ENCODE data around the gene MANEA.

The MANEA gene

DNA sequence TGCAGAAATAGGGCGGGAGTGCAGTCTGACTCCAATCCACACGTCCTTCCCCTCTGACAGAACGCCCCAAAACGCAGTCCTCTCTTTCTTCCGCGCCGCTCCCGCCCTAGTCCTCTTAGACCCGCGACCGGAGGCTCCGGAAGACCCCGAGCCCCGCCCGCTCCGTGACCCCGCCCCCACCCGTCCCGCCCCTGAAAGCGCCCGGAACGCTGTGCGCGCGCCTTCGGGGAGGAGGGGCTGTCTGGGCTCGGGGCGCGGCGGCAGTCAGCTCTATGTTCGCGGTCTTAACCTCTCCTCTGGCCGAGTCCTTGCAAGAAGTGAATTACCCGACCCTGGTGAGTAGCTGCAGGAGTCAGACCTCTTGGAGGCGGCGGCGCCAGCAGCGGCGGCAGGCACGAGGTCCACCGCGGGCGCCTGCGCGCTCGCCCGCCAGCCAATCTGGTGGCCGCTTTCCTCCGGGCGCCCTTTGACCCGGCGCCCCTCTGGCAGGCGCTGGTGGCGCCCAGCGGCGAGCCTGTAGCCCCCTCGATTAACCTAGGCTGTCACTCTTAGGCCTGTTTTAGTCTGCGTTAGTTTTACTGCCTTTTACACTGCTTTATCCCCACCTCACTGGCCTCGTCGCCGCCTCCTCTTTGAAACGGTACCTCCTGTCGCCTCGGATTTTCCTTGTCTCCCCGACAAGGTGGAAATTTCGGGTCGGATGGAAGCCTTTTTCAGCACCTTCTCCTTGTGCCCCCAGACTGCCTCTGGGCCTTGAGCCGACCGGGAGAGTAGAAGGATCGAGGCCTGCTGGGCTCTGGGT is at the start of gene MANEA (continued):
- TF ChIP-seq ZNF239 (tag by site-specific recombination; IDR thresholded peaks at IDR 0.05) = no peak
- peak; percentile 48; the same call in 1 of the 2 replicates for TF ChIP-seq ZNF501 (tag by site-specific recombination; IDR thresholded peaks at IDR 0.05)
- TF ChIP-seq ZBTB7A (tag by site-specific recombination; IDR thresholded peaks at IDR 0.05; ENCODE audit: low read depth) = peak; percentile 63; the same call in 1 of the 2 replicates
- no peak for TF ChIP-seq MZF1 (tag by site-specific recombination; IDR thresholded peaks at IDR 0.05; ENCODE audit: borderline replicate concordance)
- peak; percentile 83 for TF ChIP-seq ZNF394 (tag by site-specific recombination; IDR thresholded peaks at IDR 0.05; ENCODE audit: borderline replicate concordance)
- no peak for TF ChIP-seq ZBTB20 (tag by site-specific recombination; IDR thresholded peaks at IDR 0.05)
- peak; percentile 85 for TF ChIP-seq ZFP37 (tag by site-specific recombination; IDR thresholded peaks at IDR 0.05)
- peak; percentile 97 for TF ChIP-seq ZNF335 (tag by site-specific recombination; conservative IDR thresholded peaks at IDR 0.05)
- TF ChIP-seq HOXC10 (CRISPR knock-in tag; IDR thresholded peaks at IDR 0.05) = no peak
- TF ChIP-seq REPIN1 (tag by site-specific recombination; IDR thresholded peaks at IDR 0.05; ENCODE audit: low read depth) = no peak
- no peak for TF ChIP-seq ZNF354C (tag by site-specific recombination; IDR thresholded peaks at IDR 0.05; ENCODE audit: borderline replicate concordance, low read depth)
- TF ChIP-seq, protein P1, sequence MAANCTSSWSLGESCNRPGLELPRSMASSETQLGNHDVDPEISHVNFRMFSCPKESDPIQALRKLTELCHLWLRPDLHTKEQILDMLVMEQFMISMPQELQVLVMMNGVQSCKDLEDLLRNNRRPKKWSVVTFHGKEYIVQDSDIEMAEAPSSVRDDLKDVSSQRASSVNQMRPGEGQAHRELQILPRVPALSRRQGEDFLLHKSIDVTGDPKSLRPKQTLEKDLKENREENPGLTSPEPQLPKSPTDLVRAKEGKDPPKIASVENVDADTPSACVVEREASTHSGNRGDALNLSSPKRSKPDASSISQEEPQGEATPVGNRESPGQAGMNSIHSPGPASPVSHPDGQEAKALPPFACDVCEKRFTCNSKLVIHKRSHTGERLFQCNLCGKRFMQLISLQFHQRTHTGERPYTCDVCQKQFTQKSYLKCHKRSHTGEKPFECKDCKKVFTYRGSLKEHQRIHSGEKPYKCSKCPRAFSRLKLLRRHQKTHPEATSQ (tag by site-specific recombination; IDR thresholded peaks at IDR 0.05) = 0 out of 2 replicates have a peak, but pooled peaks have one; percentile 51
- TF ChIP-seq ZNF654 (tag by site-specific recombination; IDR thresholded peaks at IDR 0.05; ENCODE audit: low read depth) = no peak
- no peak for TF ChIP-seq ZNF514 (tag by site-specific recombination; IDR thresholded peaks at IDR 0.05)
- 0 out of 2 replicates have a peak, but pooled peaks have one; percentile 11 for TF ChIP-seq ZEB2 (tag by site-specific recombination; IDR thresholded peaks at IDR 0.05)
- no peak for TF ChIP-seq ZNF571 (tag by site-specific recombination; IDR thresholded peaks at IDR 0.05)
- TF ChIP-seq PRDM1 (tag by site-specific recombination; IDR thresholded peaks at IDR 0.05) = no peak
- no peak for TF ChIP-seq ZNF768 (tag by site-specific recombination; IDR thresholded peaks at IDR 0.05)
- TF ChIP-seq, protein P2, sequence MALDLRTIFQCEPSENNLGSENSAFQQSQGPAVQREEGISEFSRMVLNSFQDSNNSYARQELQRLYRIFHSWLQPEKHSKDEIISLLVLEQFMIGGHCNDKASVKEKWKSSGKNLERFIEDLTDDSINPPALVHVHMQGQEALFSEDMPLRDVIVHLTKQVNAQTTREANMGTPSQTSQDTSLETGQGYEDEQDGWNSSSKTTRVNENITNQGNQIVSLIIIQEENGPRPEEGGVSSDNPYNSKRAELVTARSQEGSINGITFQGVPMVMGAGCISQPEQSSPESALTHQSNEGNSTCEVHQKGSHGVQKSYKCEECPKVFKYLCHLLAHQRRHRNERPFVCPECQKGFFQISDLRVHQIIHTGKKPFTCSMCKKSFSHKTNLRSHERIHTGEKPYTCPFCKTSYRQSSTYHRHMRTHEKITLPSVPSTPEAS (tag by site-specific recombination; IDR thresholded peaks at IDR 0.05) = no peak
- no peak for TF ChIP-seq ZNF138 (tag by site-specific recombination; IDR thresholded peaks at IDR 0.05; ENCODE audit: borderline replicate concordance)
- peak; percentile 51; the same call in 1 of the 2 replicates for TF ChIP-seq KLF9 (tag by site-specific recombination; IDR thresholded peaks at IDR 0.05; ENCODE audit: low read depth)
- no peak for TF ChIP-seq TRIM28 (IDR thresholded peaks at IDR 0.05; ENCODE audit: borderline replicate concordance, low read length)
- TF ChIP-seq, protein P3, sequence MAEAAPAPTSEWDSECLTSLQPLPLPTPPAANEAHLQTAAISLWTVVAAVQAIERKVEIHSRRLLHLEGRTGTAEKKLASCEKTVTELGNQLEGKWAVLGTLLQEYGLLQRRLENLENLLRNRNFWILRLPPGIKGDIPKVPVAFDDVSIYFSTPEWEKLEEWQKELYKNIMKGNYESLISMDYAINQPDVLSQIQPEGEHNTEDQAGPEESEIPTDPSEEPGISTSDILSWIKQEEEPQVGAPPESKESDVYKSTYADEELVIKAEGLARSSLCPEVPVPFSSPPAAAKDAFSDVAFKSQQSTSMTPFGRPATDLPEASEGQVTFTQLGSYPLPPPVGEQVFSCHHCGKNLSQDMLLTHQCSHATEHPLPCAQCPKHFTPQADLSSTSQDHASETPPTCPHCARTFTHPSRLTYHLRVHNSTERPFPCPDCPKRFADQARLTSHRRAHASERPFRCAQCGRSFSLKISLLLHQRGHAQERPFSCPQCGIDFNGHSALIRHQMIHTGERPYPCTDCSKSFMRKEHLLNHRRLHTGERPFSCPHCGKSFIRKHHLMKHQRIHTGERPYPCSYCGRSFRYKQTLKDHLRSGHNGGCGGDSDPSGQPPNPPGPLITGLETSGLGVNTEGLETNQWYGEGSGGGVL (tag by site-specific recombination; IDR thresholded peaks at IDR 0.05) = no peak
- no peak for TF ChIP-seq ZNF133 (tag by site-specific recombination; IDR thresholded peaks at IDR 0.05)
- no peak for TF ChIP-seq ZNF16 (tag by site-specific recombination; IDR thresholded peaks at IDR 0.05; ENCODE audit: low read depth)
- TF ChIP-seq ZNF155 (tag by site-specific recombination; IDR thresholded peaks at IDR 0.05) = no peak
- peak; percentile 87 for TF ChIP-seq ZBTB17 (tag by site-specific recombination; IDR thresholded peaks at IDR 0.05)
- TF ChIP-seq, protein P4, sequence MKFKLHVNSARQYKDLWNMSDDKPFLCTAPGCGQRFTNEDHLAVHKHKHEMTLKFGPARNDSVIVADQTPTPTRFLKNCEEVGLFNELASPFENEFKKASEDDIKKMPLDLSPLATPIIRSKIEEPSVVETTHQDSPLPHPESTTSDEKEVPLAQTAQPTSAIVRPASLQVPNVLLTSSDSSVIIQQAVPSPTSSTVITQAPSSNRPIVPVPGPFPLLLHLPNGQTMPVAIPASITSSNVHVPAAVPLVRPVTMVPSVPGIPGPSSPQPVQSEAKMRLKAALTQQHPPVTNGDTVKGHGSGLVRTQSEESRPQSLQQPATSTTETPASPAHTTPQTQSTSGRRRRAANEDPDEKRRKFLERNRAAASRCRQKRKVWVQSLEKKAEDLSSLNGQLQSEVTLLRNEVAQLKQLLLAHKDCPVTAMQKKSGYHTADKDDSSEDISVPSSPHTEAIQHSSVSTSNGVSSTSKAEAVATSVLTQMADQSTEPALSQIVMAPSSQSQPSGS (tag by site-specific recombination; IDR thresholded peaks at IDR 0.05; ENCODE audit: low read depth) = no peak
- TF ChIP-seq ZNF561 (tag by site-specific recombination; IDR thresholded peaks at IDR 0.05; ENCODE audit: borderline replicate concordance) = peak; percentile 53; the same call in 1 of the 2 replicates
- no peak for TF ChIP-seq IKZF3 (tag by site-specific recombination; IDR thresholded peaks at IDR 0.05)
- TF ChIP-seq ZNF423 (tag by site-specific recombination; IDR thresholded peaks at IDR 0.05) = no peak
- TF ChIP-seq MEIS1 (CRISPR knock-in tag; IDR thresholded peaks at IDR 0.05; ENCODE audit: borderline replicate concordance) = no peak
- peak; percentile 16; the same call in 1 of the 2 replicates for TF ChIP-seq ZNF792 (tag by site-specific recombination; IDR thresholded peaks at IDR 0.05)
- no peak for TF ChIP-seq ZNF747 (tag by site-specific recombination; IDR thresholded peaks at IDR 0.05)
- TF ChIP-seq, protein P5, sequence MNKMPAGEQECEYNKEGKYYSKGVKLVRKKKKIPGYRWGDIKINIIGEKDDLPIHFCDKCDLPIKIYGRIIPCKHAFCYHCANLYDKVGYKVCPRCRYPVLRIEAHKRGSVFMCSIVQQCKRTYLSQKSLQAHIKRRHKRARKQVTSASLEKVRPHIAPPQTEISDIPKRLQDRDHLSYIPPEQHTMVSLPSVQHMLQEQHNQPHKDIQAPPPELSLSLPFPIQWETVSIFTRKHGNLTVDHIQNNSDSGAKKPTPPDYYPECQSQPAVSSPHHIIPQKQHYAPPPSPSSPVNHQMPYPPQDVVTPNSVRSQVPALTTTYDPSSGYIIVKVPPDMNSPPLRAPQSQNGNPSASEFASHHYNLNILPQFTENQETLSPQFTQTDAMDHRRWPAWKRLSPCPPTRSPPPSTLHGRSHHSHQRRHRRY (tag by site-specific recombination; IDR thresholded peaks at IDR 0.05) = no peak

All from HEK293 (cell line).